Activated T-helper 2 cell treated with anti-CD3 and anti-CD28 coated beads, Interferon-gamma antibody, Interleukin-2, Interleukin-4, amounts not matched to agents 10 μg/mL and 5 μg/mL and 100 μg/mL, durations not matched to agents 14 hours and 24 hours and 36 hours (primary cell): ENCODE measurements around the gene CDHR3. TPM values are rescaled to one million over a fixed set of nuclear protein-coding genes. Genes with fewer than 3 reads are reported as not detected.

ENCODE experiments used
- DNase-seq: peaks from one replicate; pipeline ENCODE4 v3.0.0; 2021; ENCODE audit warnings: low spot score
- H3K27ac Mint-ChIP-seq: one replicate; pipeline ENCODE4 v1.8.0; 2021; ENCODE audit warnings: mixed read lengths
- H3K27me3 Mint-ChIP-seq: one replicate; pipeline ENCODE4 v1.8.0; 2021; ENCODE audit warnings: low read depth, mixed read lengths
- H3K36me3 Mint-ChIP-seq: one replicate; pipeline ENCODE4 v1.8.0; 2021; ENCODE audit warnings: low read depth, mixed read lengths
- H3K4me1 Mint-ChIP-seq: one replicate; pipeline ENCODE4 v1.8.0; 2021; ENCODE audit warnings: low read depth, mixed read lengths
- H3K4me3 Mint-ChIP-seq: one replicate; pipeline ENCODE4 v1.8.0; 2021; ENCODE audit warnings: low read depth, mild to moderate bottlenecking, moderate library complexity, mixed read lengths
- H3K9me3 Mint-ChIP-seq: one replicate; pipeline ENCODE4 v1.8.0; 2021; ENCODE audit warnings: mixed read lengths
- intact Hi-C: fragments of 100-400 bp; cut with micrococcal nuclease; formaldehyde crosslinking; loops from one replicate; pipeline ENCODE4 v1.15.1; 2023
- total RNA-seq: library from RNA; stranded (reverse); gene quantifications from 2 replicates; pipeline ENCODE4 v1.2.3, GENCODE V29; 2022

Gene CDHR3
- total RNA-seq, 1 donor from 2014 or later = 0.98 TPM

- Mint-ChIP-seq H3K27ac (no peak overlapping the region), H3K9me3 (no peaks in the 10 kb centered on the region), H3K36me3 (no peaks in the 10 kb centered on the region), H3K27me3 (no peaks in the 10 kb centered on the region), H3K4me3 (no peak overlapping the region), H3K4me1 (peaks cover 29% of the 10 kb centered on the region)
- intact Hi-C loops = no loop called here
- DNase-seq = no peak
Observed at GRCh38 chr7:106062521-106062931, 99.5 kb downstream of the CDHR3 start.

GRCh38 chr7:106063024-106063423, 100.0 kb downstream of the CDHR3 start:
- Mint-ChIP-seq H3K27me3 (no peaks in the 10 kb centered on the region), H3K36me3 (no peaks in the 10 kb centered on the region), H3K27ac (peak overlapping the region; percentile 7), H3K9me3 (no peaks in the 10 kb centered on the region), H3K4me3 (no peak overlapping the region), H3K4me1 (peaks cover 24% of the 10 kb centered on the region)
- intact Hi-C loops = no loop called here
- no peak for DNase-seq

GRCh38 chr7:106063692-106064091, 100.6 kb downstream of the CDHR3 start:
- DNase-seq = no peak
- Mint-ChIP-seq H3K9me3 (no peaks in the 10 kb centered on the region), H3K36me3 (no peaks in the 10 kb centered on the region), H3K27me3 (no peaks in the 10 kb centered on the region), H3K4me1 (peaks cover 28% of the 10 kb centered on the region), H3K4me3 (no peak overlapping the region), H3K27ac (no peak overlapping the region)
- intact Hi-C loops = no loop called here

GRCh38 chr7:106064316-106064715, 101.3 kb downstream of the CDHR3 start:
- Mint-ChIP-seq H3K4me1 (peaks cover 30% of the 10 kb centered on the region), H3K27me3 (no peaks in the 10 kb centered on the region), H3K27ac (no peak overlapping the region), H3K36me3 (peaks cover 2% of the 10 kb centered on the region), H3K4me3 (no peak overlapping the region), H3K9me3 (no peaks in the 10 kb centered on the region)
- intact Hi-C loops = no loop called here
- no peak for DNase-seq

GRCh38 chr7:106064771-106065574, 101.9 kb downstream of the CDHR3 start:
- no peaks in the 10 kb centered on the region for H3K27me3 Mint-ChIP-seq
- no peak overlapping the region for H3K27ac Mint-ChIP-seq
- H3K9me3 Mint-ChIP-seq = no peaks in the 10 kb centered on the region
- DNase-seq = no peak
- H3K4me1 Mint-ChIP-seq = peaks cover 33% of the 10 kb centered on the region
- intact Hi-C loops = no loop called here
- no peak overlapping the region for H3K4me3 Mint-ChIP-seq
- peaks cover 6% of the 10 kb centered on the region for H3K36me3 Mint-ChIP-seq

- DNase-seq = no peak
Observed at GRCh38 chr7:106065575-106066500, 102.8 kb downstream of the CDHR3 start.

GRCh38 chr7:106067678-106068077, 104.6 kb downstream of the CDHR3 start:
- H3K27me3 Mint-ChIP-seq = no peaks in the 10 kb centered on the region
- H3K4me3 Mint-ChIP-seq = no peak overlapping the region
- H3K4me1 Mint-ChIP-seq = peaks cover 52% of the 10 kb centered on the region
- H3K9me3 Mint-ChIP-seq = no peaks in the 10 kb centered on the region
- DNase-seq = no peak
- H3K27ac Mint-ChIP-seq = no peak overlapping the region
- intact Hi-C loops = no loop called here
- H3K36me3 Mint-ChIP-seq = peaks cover 6% of the 10 kb centered on the region

More at GRCh38 chr7:106065575-106066500, 102.8 kb downstream of the CDHR3 start:
- Mint-ChIP-seq H3K4me1 (peaks cover 39% of the 10 kb centered on the region), H3K36me3 (peaks cover 6% of the 10 kb centered on the region), H3K4me3 (no peak overlapping the region), H3K9me3 (no peaks in the 10 kb centered on the region), H3K27ac (no peak overlapping the region), H3K27me3 (no peaks in the 10 kb centered on the region)
- intact Hi-C loops = no loop called here

GRCh38 chr7:106068538-106068961, 105.5 kb downstream of the CDHR3 start:
- Mint-ChIP-seq H3K27ac (no peak overlapping the region), H3K4me1 (peaks cover 52% of the 10 kb centered on the region), H3K36me3 (peaks cover 6% of the 10 kb centered on the region), H3K4me3 (no peak overlapping the region), H3K9me3 (no peaks in the 10 kb centered on the region), H3K27me3 (no peaks in the 10 kb centered on the region)
- DNase-seq = no peak
- intact Hi-C loops = no loop called here

- intact Hi-C loops = no loop called here
- Mint-ChIP-seq H3K4me1 (peaks cover 55% of the 10 kb centered on the region), H3K27ac (no peak overlapping the region), H3K27me3 (no peaks in the 10 kb centered on the region), H3K36me3 (peaks cover 6% of the 10 kb centered on the region), H3K4me3 (no peak overlapping the region), H3K9me3 (no peaks in the 10 kb centered on the region)
- no peak for DNase-seq
Observed at GRCh38 chr7:106068986-106069385, 105.9 kb downstream of the CDHR3 start.

GRCh38 chr7:106069471-106070200, 106.6 kb downstream of the CDHR3 start:
- no peaks in the 10 kb centered on the region for H3K27me3 Mint-ChIP-seq
- H3K4me3 Mint-ChIP-seq = no peak overlapping the region
- intact Hi-C loops = loop anchor here (10.0 kb wide), 1 partner anchor 215 kb away; the partner anchor contains the start of gene NAMPT
- no peaks in the 10 kb centered on the region for H3K9me3 Mint-ChIP-seq
- peaks cover 6% of the 10 kb centered on the region for H3K36me3 Mint-ChIP-seq
- H3K27ac Mint-ChIP-seq = peak overlapping the region; percentile 43
- peaks cover 58% of the 10 kb centered on the region for H3K4me1 Mint-ChIP-seq
- DNase-seq = no peak

- intact Hi-C loops = loop anchor here (10.0 kb wide), 1 partner anchor 215 kb away; the partner anchor contains the start of gene NAMPT
- Mint-ChIP-seq H3K36me3 (peaks cover 6% of the 10 kb centered on the region), H3K4me3 (no peak overlapping the region), H3K4me1 (peaks cover 60% of the 10 kb centered on the region), H3K27ac (no peak overlapping the region), H3K27me3 (no peaks in the 10 kb centered on the region), H3K9me3 (no peaks in the 10 kb centered on the region)
- no peak for DNase-seq
Observed at GRCh38 chr7:106070201-106070551, 107.1 kb downstream of the CDHR3 start.

GRCh38 chr7:106070567-106071254, 107.6 kb downstream of the CDHR3 start:
- Mint-ChIP-seq H3K36me3 (peaks cover 6% of the 10 kb centered on the region), H3K9me3 (no peaks in the 10 kb centered on the region), H3K27ac (peak overlapping the region; percentile 98), H3K4me1 (peaks cover 60% of the 10 kb centered on the region), H3K4me3 (peak overlapping the region; percentile 75), H3K27me3 (no peaks in the 10 kb centered on the region)
- no peak for DNase-seq
- intact Hi-C loops = loop anchor here (1.0 to 10.0 kb wide), 3 partner anchors 39 to 261 kb away; partner anchors contain the start of gene NAMPT
